ENCODE data around the gene ENPP6.

ENPP6 gene

DNA sequence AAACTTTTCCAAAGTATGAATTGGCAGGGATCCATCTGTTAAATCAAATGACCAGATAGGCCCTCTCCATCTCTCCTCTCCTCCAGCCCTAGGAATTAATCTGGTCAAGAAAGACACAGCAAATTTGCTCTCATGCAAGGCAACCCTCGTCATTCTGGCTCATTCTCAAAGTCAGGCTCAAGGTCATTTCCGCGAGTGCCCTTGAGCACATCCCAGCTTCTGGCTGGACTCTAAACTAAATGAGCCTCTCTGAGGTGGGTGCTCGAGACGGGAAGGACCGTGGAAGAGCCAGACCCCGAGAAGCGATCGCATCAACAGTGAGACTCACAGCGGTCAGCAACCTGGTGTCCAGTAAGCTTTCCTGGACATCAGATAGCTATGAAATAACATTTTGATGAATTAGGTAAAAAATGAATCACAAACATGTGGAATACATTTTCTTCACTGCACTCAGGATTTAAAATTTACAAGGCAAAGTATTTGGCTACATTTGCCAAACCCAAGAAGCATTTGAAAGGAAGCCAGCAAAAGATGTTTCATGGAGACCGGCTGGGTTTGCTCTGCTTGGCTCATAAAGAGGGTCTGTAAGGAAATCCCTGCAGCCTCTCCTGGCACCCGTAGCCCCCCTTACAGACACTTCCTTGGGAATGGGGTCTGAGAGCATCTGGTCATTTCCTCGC, 121.0 kb downstream of the ENPP6 start:
- H3K4me3 ChIP-seq (ENCODE audit: low read depth, low read length), result no peak overlapping the region
- no peak for DNase-seq (ENCODE audit: low read depth, low spot score)
- CTCF ChIA-PET, result no interaction called here
- TF ChIP-seq, protein P1, sequence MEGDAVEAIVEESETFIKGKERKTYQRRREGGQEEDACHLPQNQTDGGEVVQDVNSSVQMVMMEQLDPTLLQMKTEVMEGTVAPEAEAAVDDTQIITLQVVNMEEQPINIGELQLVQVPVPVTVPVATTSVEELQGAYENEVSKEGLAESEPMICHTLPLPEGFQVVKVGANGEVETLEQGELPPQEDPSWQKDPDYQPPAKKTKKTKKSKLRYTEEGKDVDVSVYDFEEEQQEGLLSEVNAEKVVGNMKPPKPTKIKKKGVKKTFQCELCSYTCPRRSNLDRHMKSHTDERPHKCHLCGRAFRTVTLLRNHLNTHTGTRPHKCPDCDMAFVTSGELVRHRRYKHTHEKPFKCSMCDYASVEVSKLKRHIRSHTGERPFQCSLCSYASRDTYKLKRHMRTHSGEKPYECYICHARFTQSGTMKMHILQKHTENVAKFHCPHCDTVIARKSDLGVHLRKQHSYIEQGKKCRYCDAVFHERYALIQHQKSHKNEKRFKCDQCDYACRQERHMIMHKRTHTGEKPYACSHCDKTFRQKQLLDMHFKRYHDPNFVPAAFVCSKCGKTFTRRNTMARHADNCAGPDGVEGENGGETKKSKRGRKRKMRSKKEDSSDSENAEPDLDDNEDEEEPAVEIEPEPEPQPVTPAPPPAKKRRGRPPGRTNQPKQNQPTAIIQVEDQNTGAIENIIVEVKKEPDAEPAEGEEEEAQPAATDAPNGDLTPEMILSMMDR (IDR thresholded peaks at IDR 0.05; ENCODE audit: insufficient read depth, low read length, missing control alignments), result no peak
- POLR2A ChIA-PET, result no interaction called here

DNA sequence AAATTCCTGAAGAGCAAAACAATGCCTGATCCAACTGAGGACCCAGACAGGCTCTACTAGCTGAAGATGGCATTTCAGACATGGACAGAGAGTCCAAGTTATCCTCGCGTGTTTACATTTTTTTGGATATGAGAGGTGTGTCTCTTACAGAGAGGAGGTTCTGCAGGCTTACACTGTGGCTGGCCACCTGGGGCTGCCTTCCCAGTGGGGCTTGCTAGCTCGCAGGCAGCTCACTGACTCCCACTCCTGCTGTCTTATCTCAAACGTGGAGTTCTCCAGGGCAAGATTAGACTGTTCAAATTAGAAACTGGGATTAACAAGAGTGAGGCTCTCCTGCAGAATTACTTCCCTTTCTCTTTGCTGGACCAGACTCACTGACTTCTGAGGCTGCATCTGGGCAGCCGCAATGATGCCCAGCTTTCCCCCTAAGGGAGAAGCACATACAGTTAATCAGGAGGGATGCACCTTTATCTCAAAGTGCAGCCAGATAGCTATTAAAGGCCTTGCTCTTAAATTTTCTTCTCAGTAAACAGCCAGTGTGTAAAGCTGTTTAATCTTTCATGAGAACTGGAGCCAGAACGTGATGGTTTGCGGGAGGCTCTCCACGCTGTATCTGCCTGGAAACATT, 123.0 kb downstream of the ENPP6 start:
- no peak overlapping the region for H3K4me3 ChIP-seq (ENCODE audit: low read depth, low read length)
- POLR2A ChIA-PET, result no interaction called here
- TF ChIP-seq, protein P1 (IDR thresholded peaks at IDR 0.05; ENCODE audit: insufficient read depth, low read length, missing control alignments), result no peak
- CTCF ChIA-PET, result no interaction called here
- DNase-seq (ENCODE audit: low read depth, low spot score), result no peak

DNA sequence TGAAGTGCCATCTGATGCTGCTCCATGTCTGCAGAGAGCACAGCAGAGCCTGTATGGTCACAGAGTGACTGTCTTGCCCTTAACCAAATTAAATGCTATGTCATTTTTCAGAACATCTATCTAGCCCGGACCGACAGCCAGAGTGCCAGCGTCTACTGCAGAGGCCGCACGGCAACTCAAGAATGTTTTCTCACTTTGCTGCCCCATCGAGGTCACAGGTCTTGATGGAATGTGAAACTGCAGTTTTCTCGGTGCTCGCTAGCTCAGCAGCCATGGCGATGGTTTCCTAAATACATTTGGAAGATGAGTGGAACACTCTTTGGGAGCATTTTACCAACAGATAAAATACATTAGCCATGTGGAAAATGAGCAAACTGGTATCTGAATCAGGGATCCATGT, 125.7 kb downstream of the ENPP6 start:
- TF ChIP-seq, protein P1 (IDR thresholded peaks at IDR 0.05; ENCODE audit: insufficient read depth, low read length, missing control alignments), result no peak
- no peak overlapping the region for H3K4me3 ChIP-seq (ENCODE audit: low read depth, low read length)
- no peak for DNase-seq (ENCODE audit: low read depth, low spot score)
- ChIA-PET CTCF (no interaction called here), POLR2A (no interaction called here)

DNA sequence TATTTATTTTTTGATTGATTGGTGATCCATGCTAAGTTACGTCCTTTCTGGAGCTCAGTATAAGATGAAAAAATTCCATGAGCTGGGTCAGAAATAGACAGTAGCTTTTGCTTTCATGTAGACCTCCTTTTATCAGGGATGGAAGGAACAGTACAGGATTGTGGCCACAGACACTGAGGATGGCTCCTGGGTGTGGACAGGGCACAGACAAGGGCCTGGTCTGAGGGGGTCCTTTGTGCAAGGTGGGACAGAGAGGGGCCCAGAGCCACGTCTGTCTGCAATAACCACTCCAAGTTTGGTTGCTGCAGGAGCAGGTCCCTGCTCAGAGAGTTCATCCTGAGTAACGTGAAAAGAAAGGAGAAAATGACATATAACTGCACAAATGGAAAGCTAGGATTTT, 127.1 kb downstream of the ENPP6 start:
- H3K4me3 ChIP-seq (ENCODE audit: low read depth, low read length), result no peak overlapping the region
- POLR2A ChIA-PET, result no interaction called here
- DNase-seq (ENCODE audit: low read depth, low spot score), result no peak
- CTCF ChIA-PET, result no interaction called here
- TF ChIP-seq, protein P1 (IDR thresholded peaks at IDR 0.05; ENCODE audit: insufficient read depth, low read length, missing control alignments), result no peak

DNA sequence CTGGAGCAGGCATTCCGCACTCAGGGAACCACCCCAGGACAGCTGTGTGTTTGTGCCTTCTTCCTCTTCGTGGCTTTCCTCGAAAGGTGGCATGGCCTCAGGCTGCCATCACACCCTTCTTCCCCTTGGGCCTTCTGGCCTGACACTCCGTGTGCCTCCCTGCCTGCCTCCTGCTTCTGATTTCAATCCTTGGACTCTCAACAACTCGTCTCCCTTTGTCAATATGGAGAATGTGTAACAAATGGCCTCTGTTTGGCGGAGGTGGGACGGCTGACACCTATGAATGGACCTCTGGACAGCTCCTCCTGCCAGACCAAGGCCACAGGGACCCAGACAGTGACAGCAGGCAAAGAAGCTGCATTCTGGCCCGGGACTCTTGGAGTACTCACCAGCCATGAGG, 137.0 kb downstream of the ENPP6 start:
- no peak for DNase-seq (ENCODE audit: low read depth, low spot score)
- ChIA-PET POLR2A (no interaction called here), CTCF (no interaction called here)
- no peak overlapping the region for H3K4me3 ChIP-seq (ENCODE audit: low read depth, low read length)
- TF ChIP-seq, protein P1 (IDR thresholded peaks at IDR 0.05; ENCODE audit: insufficient read depth, low read length, missing control alignments), result no peak

DNA sequence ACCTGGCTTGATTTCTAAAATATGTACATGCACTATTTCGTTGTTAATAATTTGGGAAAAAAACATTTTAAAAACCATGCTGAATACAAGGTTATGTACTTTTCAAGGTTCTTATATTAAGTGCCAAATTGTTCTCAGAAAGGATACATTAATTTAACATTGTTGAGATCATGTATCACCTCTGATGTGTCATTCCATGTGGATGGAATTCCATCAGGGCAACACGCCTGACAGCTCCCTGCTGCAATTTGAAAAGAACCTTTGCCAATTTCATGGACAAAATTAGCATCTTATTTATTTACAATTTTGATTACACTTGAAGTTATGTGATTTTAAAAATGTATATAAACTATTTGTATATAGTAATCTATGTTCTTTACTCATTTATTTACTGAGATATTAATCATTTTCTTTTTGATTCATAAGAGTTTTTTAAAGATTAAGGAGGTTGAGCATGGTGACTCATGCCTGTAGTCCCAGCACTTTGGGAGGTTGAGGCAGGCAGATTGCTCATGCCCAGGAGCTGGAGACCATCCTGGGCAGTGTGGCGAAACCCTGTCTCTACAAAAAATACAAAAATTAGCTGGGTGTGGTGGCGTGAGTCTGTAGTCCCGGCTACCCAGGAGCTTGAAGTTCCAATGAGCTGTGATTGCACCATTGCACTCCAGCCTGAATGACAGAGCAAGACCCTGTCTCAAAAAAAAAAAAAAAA, 142.8 kb downstream of the ENPP6 start:
- ChIA-PET POLR2A (no interaction called here), CTCF (no interaction called here)
- no peak overlapping the region for H3K4me3 ChIP-seq (ENCODE audit: low read depth, low read length)
- TF ChIP-seq, protein P1 (IDR thresholded peaks at IDR 0.05; ENCODE audit: insufficient read depth, low read length, missing control alignments), result no peak
- no peak for DNase-seq (ENCODE audit: low read depth, low spot score)

Data from AG04449 (cell line).